ENCODE results near the gene XKR7. TPM values are rescaled to one million over a fixed set of nuclear protein-coding genes. Genes with fewer than 3 reads are reported as not detected.

Gene XKR7
- total RNA-seq, 4 donors from 2014 or later = 0.10 TPM; not detected in 3

DNA sequence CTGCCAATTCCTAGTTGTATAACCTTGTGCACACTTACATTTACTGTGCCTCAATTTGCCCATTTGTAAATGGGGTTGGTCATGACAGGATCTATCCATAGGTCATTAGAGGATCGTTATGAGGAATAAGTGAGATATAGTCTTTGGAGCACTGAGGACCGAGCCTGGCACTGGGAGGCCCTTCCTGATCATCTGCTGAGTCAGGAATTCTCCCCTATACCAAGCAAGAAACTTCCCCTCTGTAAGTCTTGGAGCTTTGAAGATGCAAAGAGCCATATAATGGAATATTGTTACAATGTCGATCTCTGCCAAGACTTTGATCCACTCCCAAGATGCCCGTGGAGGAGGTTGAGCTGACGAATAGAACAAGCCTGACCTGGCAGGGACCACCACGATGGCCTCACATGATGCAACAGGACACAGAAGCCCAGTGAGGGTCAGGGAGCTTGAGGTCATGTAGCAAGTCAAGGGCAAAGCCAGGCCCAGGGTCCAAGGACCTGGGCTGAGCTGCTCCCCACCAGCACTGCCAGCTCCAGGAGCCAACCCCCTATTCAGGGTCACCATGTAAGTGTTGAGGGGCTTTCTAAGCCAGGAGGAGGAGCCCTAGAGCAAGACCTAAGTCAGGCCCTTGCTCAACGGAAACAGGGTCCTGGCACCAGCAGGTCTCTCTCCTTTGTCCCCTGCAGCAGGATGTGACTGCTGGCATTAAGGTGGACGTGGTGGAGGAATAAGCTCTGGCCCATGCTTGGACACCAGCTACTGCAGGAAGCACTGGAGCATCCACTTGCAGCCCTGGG is 32.8 kb upstream of the XKR7 start:
- Histone ChIP-seq H3K9me3 (no peaks in the 10 kb centered on the region), H3K4me1 (no peaks in the 10 kb centered on the region), H3K36me3 (no peaks in the 10 kb centered on the region), H3K27me3 (no peaks in the 10 kb centered on the region), H3K4me3 (replicated peaks in 1 of 3) (no peak overlapping the region), H3K27ac (no peak overlapping the region)
- DNase-seq = no peak
- TF ChIP-seq POLR2A (IDR thresholded peaks at IDR 0.05) (no peak), CTCF (IDR thresholded peaks at IDR 0.05) (no peak)
- intact Hi-C loops (cut with DNase I) = no loop called here
- WGBS, 2 donors = 74 to 77% methylated on average over 6 to 7 of the region's 8 CpGs

DNA sequence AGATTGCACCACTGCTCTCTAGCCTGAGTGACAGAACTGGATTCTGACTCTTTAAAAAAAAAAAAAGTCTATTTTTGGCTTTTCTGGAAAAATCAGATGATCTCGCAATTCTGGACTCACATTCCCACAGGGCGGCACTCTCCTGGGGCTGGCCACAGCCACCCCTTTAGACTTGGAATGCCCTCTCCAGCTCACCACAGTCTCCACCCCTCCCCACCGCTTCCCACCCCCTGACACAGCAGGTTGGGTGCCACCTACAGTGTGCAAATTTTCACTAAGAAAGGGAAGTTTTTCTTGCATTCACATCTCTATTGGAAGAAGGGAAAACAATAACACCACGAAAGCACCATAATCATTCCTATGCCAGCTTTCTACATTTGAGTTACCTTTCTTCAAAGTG is 31.5 kb upstream of the XKR7 start:
- intact Hi-C loops (cut with DNase I) = no loop called here
- Histone ChIP-seq H3K9me3 (no peaks in the 10 kb centered on the region), H3K36me3 (no peaks in the 10 kb centered on the region), H3K27ac (no peak overlapping the region), H3K27me3 (no peaks in the 10 kb centered on the region), H3K4me1 (no peaks in the 10 kb centered on the region), H3K4me3 (replicated peaks in 1 of 3) (no peak overlapping the region)
- TF ChIP-seq CTCF (IDR thresholded peaks at IDR 0.05) (no peak), POLR2A (IDR thresholded peaks at IDR 0.05) (no peak)
- WGBS, 2 donors = 65 to 76% methylated on average over 4 of the region's 4 CpGs
- no peak for DNase-seq

DNA sequence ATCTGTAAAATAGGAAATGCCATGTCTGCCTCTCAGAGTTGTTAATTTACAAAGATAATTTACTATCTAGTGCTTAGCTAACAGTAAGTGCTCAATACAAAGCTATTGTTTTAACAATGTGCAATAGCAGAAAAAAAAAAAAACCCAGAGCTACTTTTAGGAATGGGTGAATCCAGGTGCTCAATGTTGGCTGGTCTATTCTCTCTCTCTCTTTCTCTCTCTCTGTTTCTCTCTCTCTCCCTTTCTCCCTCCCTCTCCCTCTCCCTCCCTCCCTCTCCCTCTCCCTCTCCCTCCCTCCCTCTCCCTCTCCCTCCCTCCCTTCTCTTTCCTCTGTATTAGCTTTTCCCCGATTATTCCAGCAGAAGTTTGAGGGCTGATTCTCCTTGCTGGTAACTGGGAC is 30.1 kb upstream of the XKR7 start:
- intact Hi-C loops (cut with DNase I) = no loop called here
- Histone ChIP-seq H3K4me1 (no peaks in the 10 kb centered on the region), H3K4me3 (replicated peaks in 1 of 3) (no peak overlapping the region), H3K9me3 (no peaks in the 10 kb centered on the region), H3K27me3 (no peaks in the 10 kb centered on the region), H3K27ac (no peak overlapping the region), H3K36me3 (peaks cover 0 to 4% of the 10 kb centered on the region in 2 donors)
- 53 to 63% methylated on average over 1 of the region's 1 CpG for WGBS, 2 donors
- TF ChIP-seq POLR2A (IDR thresholded peaks at IDR 0.05) (no peak), CTCF (IDR thresholded peaks at IDR 0.05) (no peak)
- DNase-seq = no peak

- TF ChIP-seq CTCF (IDR thresholded peaks at IDR 0.05) = no peak
- no peak for TF ChIP-seq POLR2A (IDR thresholded peaks at IDR 0.05)
- no peak for DNase-seq
- intact Hi-C loops (cut with DNase I) = no loop called here
Measured at GRCh38 chr20:31939661-31940060, 28.3 kb upstream of the XKR7 start.

GRCh38 chr20:31943052-31943471 is 24.9 kb upstream of the XKR7 start:
- no peaks in the 10 kb centered on the region for H3K9me3 ChIP-seq
- TF ChIP-seq CTCF (IDR thresholded peaks at IDR 0.05) = no peak
- TF ChIP-seq POLR2A (IDR thresholded peaks at IDR 0.05) = no peak
- H3K4me3 ChIP-seq (replicated peaks in 1 of 3) = no peak overlapping the region
- H3K36me3 ChIP-seq = peaks cover 34 to 37% of the 10 kb centered on the region in 2 donors
- H3K27ac ChIP-seq = no peak overlapping the region
- peak; percentile 79 to 84 for DNase-seq
- no peaks in the 10 kb centered on the region for H3K27me3 ChIP-seq
- WGBS, 2 donors = 41 to 45% methylated on average over 2 of the region's 2 CpGs
- peaks cover 4 to 7% of the 10 kb centered on the region in 2 donors for H3K4me1 ChIP-seq
- intact Hi-C loops (cut with DNase I) = no loop called here

More at GRCh38 chr20:31939661-31940060, 28.3 kb upstream of the XKR7 start:
- H3K27ac ChIP-seq = no peak overlapping the region
- peaks cover 4 to 7% of the 10 kb centered on the region in 2 donors for H3K4me1 ChIP-seq
- no peaks in the 10 kb centered on the region for H3K27me3 ChIP-seq
- peaks cover 2 to 5% of the 10 kb centered on the region in 2 donors for H3K36me3 ChIP-seq
- H3K4me3 ChIP-seq (replicated peaks in 1 of 3) = no peak overlapping the region
- no peaks in the 10 kb centered on the region for H3K9me3 ChIP-seq
- WGBS, 2 donors = 96% methylated on average over 2 of the region's 2 CpGs
